Right atrium auricular region (tissue), 2 donors: Measurements from ENCODE around the gene PHACTR1. TPM values are rescaled to one million over a fixed set of nuclear protein-coding genes. Genes with fewer than 3 reads are reported as not detected.
"Not testable (repeated sequence)": the region's sequence is repeated elsewhere in the genome, so short reads cannot be mapped to it uniquely, and the experiment has no call there.

ENCODE experiments used
- DNase-seq: peaks from one replicate; pipeline ENCODE4 v3.0.0-alpha.2; 2019; ENCODE audit warnings: low spot score
- H3K27ac ChIP-seq, 2 donors: fragments of 200-600 bp; sonication (generic); 1 replicate in 1 of 2; 2 replicates in 1 of 2; pipeline ENCODE4 v1.5.1; 2016 to 2019
- H3K27me3 ChIP-seq, 2 donors: fragments of 200-600 bp; sonication (generic); one replicate each; pipeline versions ENCODE4 v1.5.1 to v1.6.0; 2017 to 2019
- H3K36me3 ChIP-seq: fragments of 200-600 bp; sonication (generic); one replicate; pipeline ENCODE4 v1.5.1; 2016
- H3K4me1 ChIP-seq, 2 donors: fragments of 200-600 bp; sonication (generic); one replicate each; pipeline versions ENCODE4 v1.5.1 to v1.6.0; 2017 to 2019
- H3K4me3 ChIP-seq, 2 donors: fragments of 200-600 bp; sonication (generic); 1 replicate in 1 of 2; 2 replicates in 1 of 2; pipeline ENCODE4 v1.5.1; 2017 to 2019; ENCODE audit warnings: mild to moderate bottlenecking in 1 of 2, moderate library complexity in 1 of 2
- H3K9me3 ChIP-seq, 2 donors: fragments of 200-600 bp; sonication (generic); one replicate each; pipeline ENCODE4 v1.5.1; 2019
- CTCF ChIP-seq, 2 donors: fragments of 200-600 bp; sonication (generic); IDR thresholded peaks; one replicate each; pipeline ENCODE4 v1.5.1; 2019; ENCODE audit warnings: antibody characterized with exemption in 2 of 2
- total RNA-seq, 2 donors: library from RNA; depleted of rRNA; stranded (reverse); fragments of >200 nt; gene quantifications; one replicate each; pipeline ENCODE4 v1.1.0, GENCODE V29; 2016

Gene PHACTR1
- total RNA-seq, 2 donors from 2014 or later: 19.1 to 46.0 TPM

DNA sequence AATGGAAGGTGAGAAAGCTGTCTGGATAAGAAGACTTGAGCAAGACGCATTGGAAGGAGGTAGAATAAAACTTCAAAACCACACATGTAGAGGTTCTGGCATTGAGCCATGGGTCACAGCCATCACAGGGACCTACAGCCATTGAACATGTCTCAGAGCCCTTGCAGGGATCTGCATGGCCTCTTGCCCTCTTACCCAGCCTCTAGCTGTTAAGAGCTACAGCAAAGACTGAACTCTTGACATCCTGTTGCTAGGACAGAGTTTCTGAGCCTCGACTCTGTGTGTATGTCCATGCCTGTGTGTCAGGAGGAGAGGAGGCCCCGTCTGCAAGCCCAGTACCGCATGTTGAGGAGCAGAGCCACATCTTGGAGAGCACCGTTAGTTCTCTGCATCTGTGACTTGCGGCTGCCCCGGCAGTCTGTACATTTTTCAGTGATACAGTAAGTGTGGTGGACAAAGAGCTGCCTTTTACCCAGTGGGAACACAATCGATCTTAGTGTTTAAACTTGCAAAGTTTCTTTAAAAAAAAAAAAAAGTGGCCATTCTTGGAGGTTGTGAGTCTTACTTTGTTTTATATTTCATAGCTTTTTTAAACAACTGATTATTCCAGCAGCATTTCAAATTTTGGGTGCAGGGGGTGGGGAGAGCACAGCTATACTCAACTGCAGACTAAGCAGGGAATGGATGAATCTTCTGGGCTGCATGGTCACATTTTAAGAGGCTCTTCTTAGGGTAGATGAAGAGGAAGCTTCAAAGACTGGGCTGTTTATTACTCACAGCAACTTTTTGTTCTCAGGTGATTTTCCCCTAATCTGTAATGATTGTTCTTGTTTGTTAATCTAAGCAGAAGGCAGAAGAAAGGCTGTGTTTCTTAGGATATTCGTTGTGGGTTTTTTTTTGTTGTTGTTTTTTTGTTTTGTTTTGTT is 523.2 kb downstream of the PHACTR1 start:
- Histone ChIP-seq H3K4me3 (no peak overlapping the region), H3K9me3 (no peaks in the 10 kb centered on the region), H3K4me1 (no peaks in the 10 kb centered on the region), H3K27ac (no peak overlapping the region), H3K36me3 (no peaks in the 10 kb centered on the region), H3K27me3 (no peaks in the 10 kb centered on the region)
- DNase-seq: no peak
- no peak for TF ChIP-seq CTCF (IDR thresholded peaks at IDR 0.05)

DNA sequence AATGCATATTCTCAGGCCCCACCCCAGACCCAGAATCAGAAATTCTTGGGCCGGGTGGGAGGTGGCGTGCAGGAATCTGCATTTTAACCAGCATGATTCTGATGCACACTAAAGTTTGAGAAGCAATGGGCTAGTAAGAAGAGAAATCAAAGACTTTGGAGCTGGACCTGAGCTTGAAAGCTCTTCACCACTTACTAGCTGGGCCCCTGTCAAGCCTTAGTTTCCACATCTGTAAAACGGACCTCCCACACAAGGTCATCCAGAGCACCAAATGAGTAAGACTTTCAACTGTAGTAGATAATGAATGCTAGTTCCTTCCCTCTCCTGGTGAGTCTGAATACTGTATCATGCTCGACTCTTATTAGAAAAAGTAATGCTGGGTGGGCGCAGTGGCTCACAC is 524.8 kb downstream of the PHACTR1 start:
- DNase-seq: no peak
- no peak overlapping the region for H3K4me3 ChIP-seq
- no peak for TF ChIP-seq CTCF (IDR thresholded peaks at IDR 0.05)
- no peaks in the 10 kb centered on the region for H3K9me3 ChIP-seq
- H3K27me3 ChIP-seq: no peaks in the 10 kb centered on the region
- no peak overlapping the region for H3K27ac ChIP-seq
- H3K4me1 ChIP-seq: no peaks in the 10 kb centered on the region
- H3K36me3 ChIP-seq: no peaks in the 10 kb centered on the region

DNA sequence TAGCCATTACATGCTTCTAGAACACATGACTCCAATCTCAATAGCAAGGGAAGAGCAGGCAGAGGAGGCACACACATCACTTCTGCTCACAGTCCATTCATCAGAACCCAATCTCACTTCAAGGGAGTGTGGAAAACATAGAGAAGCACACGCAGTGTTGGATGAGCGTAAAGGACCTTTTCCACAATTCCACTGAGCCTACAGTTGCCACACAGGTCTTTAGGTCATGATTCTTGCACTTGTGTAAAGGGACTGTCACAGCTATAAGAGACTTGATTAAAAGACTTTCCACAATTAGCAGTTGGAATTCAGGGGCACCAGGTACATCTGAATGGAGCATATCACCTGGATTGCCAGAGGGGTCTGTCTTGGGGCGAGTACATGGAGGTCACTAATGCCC is 525.6 kb downstream of the PHACTR1 start:
- H3K4me3 ChIP-seq: no peak overlapping the region
- no peaks in the 10 kb centered on the region for H3K9me3 ChIP-seq
- DNase-seq: no peak
- H3K36me3 ChIP-seq: no peaks in the 10 kb centered on the region
- no peak overlapping the region for H3K27ac ChIP-seq
- no peak for TF ChIP-seq CTCF (IDR thresholded peaks at IDR 0.05)
- H3K27me3 ChIP-seq: no peaks in the 10 kb centered on the region
- H3K4me1 ChIP-seq: no peaks in the 10 kb centered on the region

DNA sequence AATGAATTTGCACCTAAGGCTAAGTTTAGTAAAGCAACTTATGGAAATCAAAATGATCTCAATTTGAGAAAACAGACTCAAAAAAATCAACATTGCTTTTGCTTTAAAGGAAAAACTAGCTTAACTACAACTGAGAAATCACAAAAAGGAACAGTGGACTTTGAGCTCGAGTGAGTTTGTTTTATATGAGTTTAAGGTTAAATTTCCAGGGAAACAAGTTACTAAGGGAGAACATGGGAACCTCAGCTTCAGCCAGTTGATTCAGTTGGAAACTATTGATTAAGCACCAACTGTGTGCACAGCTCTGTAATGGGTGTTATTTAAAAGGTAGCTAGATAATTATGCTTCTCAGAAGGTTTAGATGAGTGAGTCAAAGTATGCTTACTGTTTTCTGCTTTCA is 526.0 kb downstream of the PHACTR1 start:
- Histone ChIP-seq H3K27me3 (no peaks in the 10 kb centered on the region), H3K4me1 (no peaks in the 10 kb centered on the region), H3K27ac (no peak overlapping the region), H3K4me3 (no peak overlapping the region), H3K9me3 (no peaks in the 10 kb centered on the region), H3K36me3 (no peaks in the 10 kb centered on the region)
- TF ChIP-seq CTCF (IDR thresholded peaks at IDR 0.05): no peak
- no peak for DNase-seq

DNA sequence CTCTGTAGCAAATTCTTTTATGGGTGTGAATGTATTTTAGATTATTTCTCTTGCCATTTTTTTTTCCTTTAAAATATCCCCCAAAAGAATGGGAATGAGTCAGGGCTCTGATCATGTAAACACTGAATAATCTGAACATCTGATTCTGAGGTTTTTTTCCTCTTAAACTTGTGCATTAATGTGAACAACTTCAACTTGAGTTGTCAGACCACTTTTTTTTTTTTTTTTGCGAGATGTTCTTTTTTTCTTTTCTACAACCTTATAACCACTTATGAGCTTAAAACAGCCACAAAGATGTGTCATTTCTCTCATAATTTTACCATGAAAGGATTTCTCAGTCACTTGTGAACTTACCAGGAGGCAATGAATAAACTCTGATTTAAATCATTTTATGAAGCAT is 526.5 kb downstream of the PHACTR1 start:
- H3K27ac ChIP-seq: no peak overlapping the region
- no peak for DNase-seq
- H3K27me3 ChIP-seq: no peaks in the 10 kb centered on the region
- H3K9me3 ChIP-seq: no peaks in the 10 kb centered on the region
- TF ChIP-seq CTCF (IDR thresholded peaks at IDR 0.05): no peak
- no peaks in the 10 kb centered on the region for H3K4me1 ChIP-seq
- no peak overlapping the region for H3K4me3 ChIP-seq
- H3K36me3 ChIP-seq: no peaks in the 10 kb centered on the region

- H3K36me3 ChIP-seq, H3K4me1 ChIP-seq, H3K27me3 ChIP-seq, H3K4me3 ChIP-seq, H3K27ac ChIP-seq, H3K9me3 ChIP-seq, DNase-seq: not testable (repeated sequence)
Measured at GRCh38 chr6:13243745-13244144, 527.2 kb downstream of the PHACTR1 start.
